Measurements from ENCODE around the gene EPB41L5. TPM values are rescaled to one million over a fixed set of nuclear protein-coding genes. Genes with fewer than 3 reads are reported as not detected.
"Not testable (repeated sequence)": the region's sequence is repeated elsewhere in the genome, so short reads cannot be mapped to it uniquely, and the experiment has no call there.

Gene EPB41L5
- total RNA-seq, 1 experiment from 2014 or later: 25.9 TPM

DNA sequence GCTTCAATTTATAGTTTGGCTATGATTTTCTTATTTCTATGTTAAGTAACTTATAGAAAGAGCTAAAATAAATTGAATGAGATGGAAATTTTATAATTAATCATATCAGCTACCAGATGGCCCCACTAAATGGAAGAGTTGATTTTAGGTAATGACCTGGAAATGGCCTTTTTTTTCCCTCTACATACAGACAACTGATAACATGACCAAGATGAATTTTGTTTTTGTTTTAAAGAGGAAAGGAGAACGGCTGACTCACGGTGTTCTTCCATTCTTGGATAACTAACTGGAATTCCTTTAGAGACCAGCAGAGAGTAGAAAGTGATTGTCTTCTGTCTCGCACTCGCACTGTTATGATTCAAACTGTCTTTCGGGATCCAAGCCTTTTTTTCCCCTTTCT lies 119.3 kb downstream of the EPB41L5 start:
- Histone ChIP-seq H3K9me3 (replicated peaks) (0 out of 2 replicates have a peak, but pooled peaks cover 4% of the 10 kb centered on the region), H3K27ac (no peak overlapping the region), H3K4me3 (no peak overlapping the region), H3K4me1 (no peaks in the 10 kb centered on the region), H3K36me3 (peaks cover 2% of the 10 kb centered on the region), H3K27me3 (no peaks in the 10 kb centered on the region)
- no peak for DNase-seq

- DNase-seq: no peak
- Histone ChIP-seq H3K4me3 (no peak overlapping the region), H3K4me1 (no peaks in the 10 kb centered on the region), H3K36me3 (peaks cover 2% of the 10 kb centered on the region), H3K9me3 (replicated peaks) (0 out of 2 replicates have a peak, but pooled peaks cover 4% of the 10 kb centered on the region), H3K27ac (no peak overlapping the region), H3K27me3 (no peaks in the 10 kb centered on the region)
These were observed 119.8 kb downstream of the EPB41L5 start for GRCh38 chr2:120132691-120133090.

GRCh38 chr2:120133572-120134244 lies 120.8 kb downstream of the EPB41L5 start:
- no peak overlapping the region for H3K4me3 ChIP-seq
- no peaks in the 10 kb centered on the region for H3K4me1 ChIP-seq
- no peak overlapping the region for H3K27ac ChIP-seq
- peaks cover 2% of the 10 kb centered on the region for H3K36me3 ChIP-seq
- 0 out of 2 replicates have a peak, but pooled peaks cover 4% of the 10 kb centered on the region for H3K9me3 ChIP-seq (replicated peaks)
- DNase-seq: no peak
- H3K27me3 ChIP-seq: no peaks in the 10 kb centered on the region

- Histone ChIP-seq H3K4me1 (no peaks in the 10 kb centered on the region), H3K36me3 (peaks cover 2% of the 10 kb centered on the region), H3K4me3 (no peak overlapping the region), H3K9me3 (replicated peaks) (0 out of 2 replicates have a peak, but pooled peaks cover 4% of the 10 kb centered on the region), H3K27ac (no peak overlapping the region), H3K27me3 (no peaks in the 10 kb centered on the region)
- DNase-seq: no peak
These were observed 121.4 kb downstream of the EPB41L5 start for GRCh38 chr2:120134263-120134662.

- H3K4me3 ChIP-seq: not testable (repeated sequence)
These were observed 122.1 kb downstream of the EPB41L5 start for GRCh38 chr2:120135013-120135412.

GRCh38 chr2:120140866-120141265 lies 128.0 kb downstream of the EPB41L5 start:
- peaks cover 6% of the 10 kb centered on the region; the same call in 1 of the 2 replicates for H3K4me1 ChIP-seq

More at GRCh38 chr2:120135013-120135412, 122.1 kb downstream of the EPB41L5 start:
- not testable (repeated sequence) for DNase-seq; H3K27ac ChIP-seq; H3K36me3 ChIP-seq; H3K4me1 ChIP-seq; H3K27me3 ChIP-seq; H3K9me3 ChIP-seq (replicated peaks)

DNA sequence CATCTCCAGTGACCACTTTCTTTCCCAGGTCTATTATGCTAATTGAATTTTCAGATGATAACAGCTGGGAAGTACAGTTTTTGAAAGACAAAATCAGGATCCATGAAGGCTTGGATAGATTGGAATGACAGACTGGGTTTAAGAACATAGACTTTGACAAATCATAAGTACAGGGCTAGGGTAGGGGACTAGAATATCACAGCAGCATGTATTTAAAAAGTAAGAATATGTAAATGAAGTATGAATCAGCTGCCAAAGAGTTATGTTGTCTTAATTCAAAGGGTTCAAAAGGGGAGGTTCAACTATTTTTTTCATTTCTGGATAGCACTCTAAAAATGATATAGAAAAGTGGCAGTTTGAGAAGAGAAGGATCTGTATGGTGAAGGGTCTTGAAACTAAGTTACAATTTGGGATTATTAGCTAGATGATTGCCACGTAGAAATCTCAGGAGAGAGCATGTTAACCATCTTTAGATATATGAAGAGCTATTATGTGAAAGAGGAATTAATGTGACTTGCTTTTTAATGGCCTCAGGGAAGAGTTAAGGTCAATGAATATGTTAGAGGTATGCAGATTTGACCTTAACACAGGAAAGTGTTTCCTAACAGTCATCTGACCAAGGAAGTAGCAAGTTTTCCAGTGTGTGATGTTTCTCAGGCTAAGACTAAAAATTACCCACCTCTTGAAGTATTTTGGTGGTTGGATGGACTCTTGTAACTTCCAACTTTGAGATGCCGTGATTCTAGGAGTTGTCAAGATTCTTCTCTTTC lies 128.6 kb downstream of the EPB41L5 start:
- Histone ChIP-seq H3K27ac (no peak overlapping the region), H3K9me3 (replicated peaks) (no peaks in the 10 kb centered on the region), H3K4me1 (peaks cover 6% of the 10 kb centered on the region; the same call in 1 of the 2 replicates), H3K4me3 (no peak overlapping the region), H3K27me3 (no peaks in the 10 kb centered on the region), H3K36me3 (no peaks in the 10 kb centered on the region)
- no peak for DNase-seq

More at GRCh38 chr2:120140866-120141265, 128.0 kb downstream of the EPB41L5 start:
- no peak overlapping the region for H3K27ac ChIP-seq
- DNase-seq: no peak
- H3K36me3 ChIP-seq: peaks cover under 1% of the 10 kb centered on the region; the same call in 1 of the 2 replicates
- no peaks in the 10 kb centered on the region for H3K9me3 ChIP-seq (replicated peaks)
- H3K27me3 ChIP-seq: no peaks in the 10 kb centered on the region
- H3K4me3 ChIP-seq: no peak overlapping the region

DNA sequence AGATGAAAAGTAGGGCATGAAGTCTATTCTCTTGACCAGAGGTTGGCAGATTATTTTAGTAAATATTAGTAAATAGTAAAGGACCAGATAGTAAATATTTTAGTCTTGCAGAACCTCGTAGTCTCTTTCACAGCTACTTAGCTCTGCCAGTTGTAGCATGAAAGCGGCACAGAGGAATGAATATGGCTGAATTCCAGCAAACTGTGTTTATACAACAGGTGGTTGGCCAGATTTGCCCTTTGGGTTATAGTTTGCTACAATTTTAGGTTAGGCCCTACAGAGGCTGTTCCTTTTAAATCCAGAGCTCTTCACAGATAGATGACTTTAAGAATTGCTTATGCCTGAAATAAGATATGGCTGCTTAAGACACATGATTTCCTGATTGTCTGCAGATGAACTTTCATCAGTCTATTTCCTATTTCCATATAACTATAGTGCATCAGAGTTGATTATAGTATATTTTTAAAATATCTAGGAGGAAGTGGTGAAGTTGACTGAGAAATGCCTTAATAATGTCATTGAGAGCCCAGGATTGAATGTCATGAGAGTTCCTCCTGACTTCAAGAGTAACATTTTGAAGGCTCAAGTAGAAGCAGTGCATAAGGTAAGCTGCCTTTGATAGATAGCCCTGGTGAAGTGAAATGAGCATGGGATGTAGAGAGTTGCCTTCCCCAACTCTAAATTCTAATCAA lies 129.8 kb downstream of the EPB41L5 start:
- Histone ChIP-seq H3K27ac (no peak overlapping the region), H3K27me3 (no peaks in the 10 kb centered on the region), H3K9me3 (replicated peaks) (no peaks in the 10 kb centered on the region), H3K4me1 (peaks cover 6% of the 10 kb centered on the region; the same call in 1 of the 2 replicates), H3K4me3 (no peak overlapping the region), H3K36me3 (no peaks in the 10 kb centered on the region)
- peak in 1 of 2 experiments; percentile 30 for DNase-seq

DNA sequence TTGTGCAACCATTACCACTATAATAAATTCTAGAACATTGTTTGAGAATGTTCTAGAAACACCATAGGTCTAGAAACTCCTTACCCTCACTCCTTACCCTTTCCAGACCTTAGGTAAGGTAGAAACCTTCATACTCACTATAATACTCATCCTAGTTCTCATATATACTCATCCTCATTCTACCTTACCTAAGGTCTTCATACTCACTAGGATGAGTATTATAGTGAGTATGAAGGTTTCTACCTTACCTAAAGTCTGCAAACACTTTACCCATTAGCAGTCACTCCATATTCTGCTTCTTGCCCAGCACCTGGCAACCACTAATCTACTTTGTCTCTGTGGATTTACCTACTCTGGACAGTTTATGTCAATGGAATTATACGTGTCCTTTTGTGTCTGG lies 135.4 kb downstream of the EPB41L5 start:
- Histone ChIP-seq H3K36me3 (peaks cover 2% of the 10 kb centered on the region; the same call in 1 of the 2 replicates), H3K27ac (no peak overlapping the region), H3K27me3 (no peaks in the 10 kb centered on the region), H3K9me3 (replicated peaks) (no peaks in the 10 kb centered on the region), H3K4me1 (no peaks in the 10 kb centered on the region), H3K4me3 (no peak overlapping the region)
- no peak for DNase-seq

- Histone ChIP-seq H3K27ac (no peak overlapping the region), H3K4me1 (no peaks in the 10 kb centered on the region), H3K27me3 (no peaks in the 10 kb centered on the region), H3K36me3 (peaks cover 2% of the 10 kb centered on the region; the same call in 1 of the 2 replicates), H3K4me3 (no peak overlapping the region), H3K9me3 (replicated peaks) (no peaks in the 10 kb centered on the region)
- DNase-seq: no peak
These were observed 135.8 kb downstream of the EPB41L5 start for GRCh38 chr2:120148669-120149068.

- H3K9me3 ChIP-seq (replicated peaks): no peaks in the 10 kb centered on the region
These were observed 136.5 kb downstream of the EPB41L5 start for GRCh38 chr2:120149406-120149805.

GRCh38 chr2:120150040-120150482 lies 137.2 kb downstream of the EPB41L5 start:
- no peak overlapping the region for H3K4me3 ChIP-seq
- no peaks in the 10 kb centered on the region for H3K4me1 ChIP-seq
- no peaks in the 10 kb centered on the region; the same call in 1 of the 2 replicates for H3K9me3 ChIP-seq (replicated peaks)
- no peaks in the 10 kb centered on the region for H3K27me3 ChIP-seq
- peaks cover 3% of the 10 kb centered on the region; the same call in 1 of the 2 replicates for H3K36me3 ChIP-seq
- no peak overlapping the region for H3K27ac ChIP-seq
- DNase-seq: no peak

More at GRCh38 chr2:120149406-120149805, 136.5 kb downstream of the EPB41L5 start:
- Histone ChIP-seq H3K27me3 (no peaks in the 10 kb centered on the region), H3K4me1 (no peaks in the 10 kb centered on the region), H3K4me3 (no peak overlapping the region), H3K27ac (no peak overlapping the region), H3K36me3 (peaks cover 2% of the 10 kb centered on the region; the same call in 1 of the 2 replicates)
- no peak for DNase-seq

DNA sequence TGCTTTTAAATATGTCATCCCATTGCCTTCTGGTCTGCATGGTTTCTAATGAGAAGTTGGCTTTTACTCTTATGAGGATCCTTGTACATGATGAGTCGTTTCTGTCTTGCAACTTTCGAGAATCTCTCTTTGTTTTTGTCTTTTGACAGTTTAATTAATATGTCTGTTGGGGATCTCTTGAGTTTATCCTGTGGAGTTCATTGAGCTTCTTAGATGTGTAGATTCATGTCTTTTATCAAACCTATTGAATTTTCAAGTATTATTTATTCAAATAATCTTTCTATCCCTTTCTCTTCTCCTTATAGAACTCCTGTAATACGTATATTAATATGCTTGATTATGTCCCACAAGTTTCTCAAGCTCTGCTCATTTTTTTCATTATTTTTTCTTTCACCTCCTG lies 142.4 kb downstream of the EPB41L5 start:
- H3K36me3 ChIP-seq: peaks cover 6% of the 10 kb centered on the region; the same call in 1 of the 2 replicates
- peaks cover 4% of the 10 kb centered on the region; the same call in 1 of the 2 replicates for H3K9me3 ChIP-seq (replicated peaks)
- no peak overlapping the region for H3K27ac ChIP-seq
- H3K4me1 ChIP-seq: no peaks in the 10 kb centered on the region
- H3K4me3 ChIP-seq: no peak overlapping the region
- DNase-seq: no peak
- no peaks in the 10 kb centered on the region for H3K27me3 ChIP-seq

DNA sequence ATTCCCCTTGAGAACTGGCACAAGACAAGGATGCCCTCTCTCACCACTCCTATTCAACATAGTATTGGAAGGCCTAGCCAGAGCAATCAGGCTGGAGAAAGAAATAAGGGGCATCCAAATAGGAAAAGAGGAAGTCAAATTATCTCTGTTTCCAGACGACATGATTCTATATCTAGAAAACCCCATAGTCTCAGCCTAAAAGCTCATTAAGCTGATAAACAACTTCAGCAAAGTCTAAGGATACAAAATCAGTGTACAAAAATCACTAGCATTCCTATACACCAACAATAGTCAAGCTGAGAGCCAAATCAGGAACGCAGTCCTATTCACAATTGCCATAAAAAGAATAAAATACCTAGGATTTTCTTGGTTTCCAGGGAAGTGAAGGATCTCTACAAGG lies 145.8 kb downstream of the EPB41L5 start:
- not testable (repeated sequence) for H3K27ac ChIP-seq; DNase-seq; H3K36me3 ChIP-seq; H3K4me3 ChIP-seq; H3K27me3 ChIP-seq; H3K9me3 ChIP-seq (replicated peaks); H3K4me1 ChIP-seq
